Esophagus squamous epithelium (tissue), 4 donors: ENCODE data around the gene FAM184B.

Source experiments
- CTCF ChIP-seq, 6 experiments: fragments of 450-650 bp in 4 of 6; fragments of 200-600 bp in 2 of 6; sonication (generic) in 2 of 6; IDR thresholded peaks; one replicate each; pipeline ENCODE4 v1.5.1; 2016 to 2019; ENCODE audit warnings: antibody characterized with exemption in 6 of 6, mild to moderate bottlenecking in 4 of 6, moderate library complexity in 4 of 6
- POLR2A ChIP-seq, 4 donors: fragments of 450-650 bp; IDR thresholded peaks; one replicate each; pipeline ENCODE4 v1.6.1; 2017; ENCODE audit warnings: antibody characterized with exemption in 4 of 4, mild to moderate bottlenecking in 4 of 4, moderate library complexity in 3 of 4

- TF ChIP-seq CTCF (IDR thresholded peaks at IDR 0.05) (peak in 3 of 6 experiments; percentile 3 to 40 (median 23)), POLR2A (IDR thresholded peaks at IDR 0.05) (peak in 3 of 4 donors; percentile 34 to 90 (median 74))
These were observed 166.8 kb downstream of the FAM184B start, which contains the start of gene MED28 for GRCh38 chr4:17614416-17615299.
